Activated naive CD4-positive, alpha-beta T cell treated with anti-CD3 and anti-CD28 coated beads, Interleukin-2, amount 10 ng/mL, durations not matched to agents 7 days and 5 days (primary cell): ENCODE data around the gene GHR.
"Not testable (repeated sequence)": the region's sequence is repeated elsewhere in the genome, so short reads cannot be mapped to it uniquely, and the experiment has no call there.

ENCODE experiments used
- CTCF ChIA-PET: fragments of 350-600 bp; sonication (Branson Sonifier 250); formaldehyde crosslinking; loops from one replicate; lab custom pipeline; 2021; ENCODE audit warnings: antibody characterized with exemption; lab: Charles Lee
- DNase-seq: peaks from one replicate; pipeline ENCODE4 v3.0.0-alpha.2; 2020
- H3K27ac Mint-ChIP-seq: one replicate; pipeline ENCODE4 v1.8.0; 2021; ENCODE audit warnings: mild to moderate bottlenecking, moderate library complexity, mixed read lengths
- H3K27me3 Mint-ChIP-seq: one replicate; pipeline ENCODE4 v1.8.0; 2021; ENCODE audit warnings: mild to moderate bottlenecking, mixed read lengths
- H3K36me3 Mint-ChIP-seq: one replicate; pipeline ENCODE4 v1.8.0; 2021; ENCODE audit warnings: mixed read lengths
- H3K4me1 Mint-ChIP-seq: one replicate; pipeline ENCODE4 v1.8.0; 2021; ENCODE audit warnings: mixed read lengths
- H3K4me3 Mint-ChIP-seq: one replicate; pipeline ENCODE4 v1.8.0; 2021; ENCODE audit warnings: mild to moderate bottlenecking, moderate library complexity, mixed read lengths
- H3K9me3 Mint-ChIP-seq: one replicate; pipeline ENCODE4 v1.8.0; 2021; ENCODE audit warnings: mixed read lengths

Gene GHR

GRCh38 chr5:42654645-42655044, 231.4 kb downstream of the GHR start:
- Mint-ChIP-seq H3K9me3 (no peaks in the 10 kb centered on the region), H3K27me3 (no peaks in the 10 kb centered on the region), H3K4me1 (no peaks in the 10 kb centered on the region), H3K36me3 (no peaks in the 10 kb centered on the region), H3K27ac (no peak overlapping the region), H3K4me3 (no peak overlapping the region)
- DNase-seq = no peak
- CTCF ChIA-PET = no interaction called here

GRCh38 chr5:42655982-42656650, 232.9 kb downstream of the GHR start:
- Mint-ChIP-seq H3K27ac (no peak overlapping the region), H3K27me3 (no peaks in the 10 kb centered on the region), H3K9me3 (no peaks in the 10 kb centered on the region), H3K4me1 (no peaks in the 10 kb centered on the region), H3K4me3 (no peak overlapping the region), H3K36me3 (no peaks in the 10 kb centered on the region)
- no peak for DNase-seq
- CTCF ChIA-PET = no interaction called here

GRCh38 chr5:42656651-42657015, 233.4 kb downstream of the GHR start:
- no peak overlapping the region for H3K27ac Mint-ChIP-seq
- no peaks in the 10 kb centered on the region for H3K36me3 Mint-ChIP-seq
- H3K27me3 Mint-ChIP-seq = no peaks in the 10 kb centered on the region
- no peak overlapping the region for H3K4me3 Mint-ChIP-seq
- DNase-seq = no peak
- CTCF ChIA-PET = no interaction called here
- H3K9me3 Mint-ChIP-seq = no peaks in the 10 kb centered on the region
- no peaks in the 10 kb centered on the region for H3K4me1 Mint-ChIP-seq

GRCh38 chr5:42659869-42660268, 236.6 kb downstream of the GHR start:
- H3K9me3 Mint-ChIP-seq, H3K4me3 Mint-ChIP-seq, DNase-seq, H3K27me3 Mint-ChIP-seq, H3K27ac Mint-ChIP-seq, CTCF ChIA-PET, H3K36me3 Mint-ChIP-seq, H3K4me1 Mint-ChIP-seq: not testable (repeated sequence)

- Mint-ChIP-seq H3K4me3 (no peak overlapping the region), H3K27me3 (peaks cover 4% of the 10 kb centered on the region), H3K4me1 (no peaks in the 10 kb centered on the region), H3K36me3 (no peaks in the 10 kb centered on the region), H3K9me3 (no peaks in the 10 kb centered on the region), H3K27ac (no peak overlapping the region)
- CTCF ChIA-PET = no interaction called here
- no peak for DNase-seq
These were observed 242.6 kb downstream of the GHR start for GRCh38 chr5:42665857-42666256.

- H3K36me3 Mint-ChIP-seq = no peaks in the 10 kb centered on the region
- no peaks in the 10 kb centered on the region for H3K4me1 Mint-ChIP-seq
- DNase-seq = no peak
- H3K9me3 Mint-ChIP-seq = no peaks in the 10 kb centered on the region
- no peak overlapping the region for H3K4me3 Mint-ChIP-seq
- no peak overlapping the region for H3K27ac Mint-ChIP-seq
- CTCF ChIA-PET = no interaction called here
- peaks cover 4% of the 10 kb centered on the region for H3K27me3 Mint-ChIP-seq
These were observed 243.6 kb downstream of the GHR start for GRCh38 chr5:42666869-42667268.

- H3K36me3 Mint-ChIP-seq = no peaks in the 10 kb centered on the region
- CTCF ChIA-PET = no interaction called here
- no peaks in the 10 kb centered on the region for H3K4me1 Mint-ChIP-seq
- peaks cover 4% of the 10 kb centered on the region for H3K27me3 Mint-ChIP-seq
- peaks cover 2% of the 10 kb centered on the region for H3K9me3 Mint-ChIP-seq
- no peak for DNase-seq
- H3K4me3 Mint-ChIP-seq = no peak overlapping the region
- H3K27ac Mint-ChIP-seq = no peak overlapping the region
These were observed 245.0 kb downstream of the GHR start for GRCh38 chr5:42668254-42668653.

GRCh38 chr5:42672925-42673324, 249.7 kb downstream of the GHR start:
- no peaks in the 10 kb centered on the region for H3K36me3 Mint-ChIP-seq
- peaks cover 2% of the 10 kb centered on the region for H3K9me3 Mint-ChIP-seq
- CTCF ChIA-PET = no interaction called here
- H3K4me1 Mint-ChIP-seq = no peaks in the 10 kb centered on the region
- no peak overlapping the region for H3K4me3 Mint-ChIP-seq
- DNase-seq = no peak
- no peak overlapping the region for H3K27ac Mint-ChIP-seq
- no peaks in the 10 kb centered on the region for H3K27me3 Mint-ChIP-seq

- CTCF ChIA-PET = interaction anchor here (1.0 kb wide), 1 partner anchor 14 kb away, joined by 3 read pairs; no protein-coding TSS in a partner anchor
- Mint-ChIP-seq H3K27ac (no peak overlapping the region), H3K27me3 (no peaks in the 10 kb centered on the region), H3K36me3 (no peaks in the 10 kb centered on the region), H3K4me3 (no peak overlapping the region), H3K4me1 (no peaks in the 10 kb centered on the region), H3K9me3 (peaks cover 2% of the 10 kb centered on the region)
- DNase-seq = no peak
These were observed 252.4 kb downstream of the GHR start for GRCh38 chr5:42675602-42676001.

GRCh38 chr5:42676362-42676761, 253.1 kb downstream of the GHR start:
- Mint-ChIP-seq H3K9me3 (peaks cover 2% of the 10 kb centered on the region), H3K27ac (no peak overlapping the region), H3K4me3 (no peak overlapping the region), H3K27me3 (no peaks in the 10 kb centered on the region), H3K36me3 (no peaks in the 10 kb centered on the region), H3K4me1 (no peaks in the 10 kb centered on the region)
- DNase-seq = no peak
- CTCF ChIA-PET = interaction anchor here (1.2 kb wide), 1 partner anchor 91 kb away, joined by 3 read pairs; no protein-coding TSS in a partner anchor

GRCh38 chr5:42677156-42677842, 254.1 kb downstream of the GHR start:
- no peaks in the 10 kb centered on the region for H3K4me1 Mint-ChIP-seq
- H3K27ac Mint-ChIP-seq = no peak overlapping the region
- CTCF ChIA-PET = interaction anchor here (1.2 kb wide), 1 partner anchor 90 kb away, joined by 3 read pairs; no protein-coding TSS in a partner anchor
- no peak for DNase-seq
- peaks cover 3% of the 10 kb centered on the region for H3K9me3 Mint-ChIP-seq
- H3K4me3 Mint-ChIP-seq = no peak overlapping the region
- H3K27me3 Mint-ChIP-seq = no peaks in the 10 kb centered on the region
- no peaks in the 10 kb centered on the region for H3K36me3 Mint-ChIP-seq

- Mint-ChIP-seq H3K4me1 (no peaks in the 10 kb centered on the region), H3K4me3 (no peak overlapping the region), H3K27ac (no peak overlapping the region), H3K9me3 (peaks cover 3% of the 10 kb centered on the region), H3K36me3 (no peaks in the 10 kb centered on the region), H3K27me3 (no peaks in the 10 kb centered on the region)
- CTCF ChIA-PET = no interaction called here
- no peak for DNase-seq
These were observed 256.8 kb downstream of the GHR start for GRCh38 chr5:42680046-42680445.

GRCh38 chr5:42685078-42685477, 261.8 kb downstream of the GHR start:
- CTCF ChIA-PET, H3K4me1 Mint-ChIP-seq, DNase-seq, H3K4me3 Mint-ChIP-seq, H3K27ac Mint-ChIP-seq, H3K27me3 Mint-ChIP-seq, H3K9me3 Mint-ChIP-seq, H3K36me3 Mint-ChIP-seq: not testable (repeated sequence)

- CTCF ChIA-PET = interaction anchor here (1.5 kb wide), 1 partner anchor 14 kb away, joined by 3 read pairs; no protein-coding TSS in a partner anchor
- Mint-ChIP-seq H3K27me3 (peaks cover 3% of the 10 kb centered on the region), H3K27ac (no peak overlapping the region), H3K9me3 (peaks cover 4% of the 10 kb centered on the region), H3K4me3 (no peak overlapping the region), H3K4me1 (no peaks in the 10 kb centered on the region), H3K36me3 (no peaks in the 10 kb centered on the region)
- no peak for DNase-seq
These were observed 266.2 kb downstream of the GHR start for GRCh38 chr5:42689391-42689790.

GRCh38 chr5:42691413-42691937, 268.2 kb downstream of the GHR start:
- no peaks in the 10 kb centered on the region for H3K4me1 Mint-ChIP-seq
- no peak overlapping the region for H3K4me3 Mint-ChIP-seq

More at GRCh38 chr5:42691413-42691937, 268.2 kb downstream of the GHR start:
- no peaks in the 10 kb centered on the region for H3K9me3 Mint-ChIP-seq
- H3K27me3 Mint-ChIP-seq = peaks cover 3% of the 10 kb centered on the region
- no peak for DNase-seq
- H3K36me3 Mint-ChIP-seq = no peaks in the 10 kb centered on the region
- CTCF ChIA-PET = no interaction called here
- H3K27ac Mint-ChIP-seq = no peak overlapping the region
